Breast epithelium (tissue), 3 donors: ENCODE results near the gene RPS6KA4.

ENCODE experiments used
- CTCF ChIP-seq, 3 donors: fragments of 450-650 bp; IDR thresholded peaks; one replicate each; pipeline ENCODE4 v1.5.1; 2016 to 2017; ENCODE audit warnings: antibody characterized with exemption in 3 of 3, mild to moderate bottlenecking in 3 of 3, moderate library complexity in 3 of 3
- POLR2A ChIP-seq: fragments of 450-650 bp; IDR thresholded peaks from one replicate; pipeline ENCODE4 v1.6.1; 2016; ENCODE audit warnings: antibody characterized with exemption, mild to moderate bottlenecking, moderate library complexity

GRCh38 chr11:64387916-64388315, 29.0 kb downstream of the RPS6KA4 start:
- no peak for TF ChIP-seq POLR2A
- no peak for TF ChIP-seq CTCF (IDR thresholded peaks at IDR 0.05)
